SIG-M5 treated with dmso at 0.1 percent for 504 hours (cell line): ENCODE measurements around the gene PAMR1.

ENCODE experiments used
- DNase-seq: peaks from one replicate; lab custom pipeline; 2025; ENCODE audit not compliant: unreplicated experiment; lab: John Stamatoyannopoulos, UW

The PAMR1 gene

GRCh38 chr11:35407041-35407440 lies 118.4 kb downstream of the PAMR1 start:
- no peak for DNase-seq

GRCh38 chr11:35404388-35404775 lies 121.0 kb downstream of the PAMR1 start:
- peak; percentile 5 for DNase-seq

GRCh38 chr11:35403765-35404387 lies 121.5 kb downstream of the PAMR1 start:
- no peak for DNase-seq

GRCh38 chr11:35402751-35403660 lies 122.4 kb downstream of the PAMR1 start:
- DNase-seq, result no peak

GRCh38 chr11:35398881-35399280 lies 126.5 kb downstream of the PAMR1 start:
- DNase-seq, result no peak

GRCh38 chr11:35394941-35395340 lies 130.5 kb downstream of the PAMR1 start:
- DNase-seq, result no peak

GRCh38 chr11:35393098-35393497 lies 132.3 kb downstream of the PAMR1 start:
- DNase-seq, result no peak

- DNase-seq, result peak; percentile 63
Observed at GRCh38 chr11:35391922-35392688, 133.3 kb downstream of the PAMR1 start.

- peak; percentile 51 for DNase-seq
Observed at GRCh38 chr11:35390737-35391682, 134.4 kb downstream of the PAMR1 start.

GRCh38 chr11:35389897-35390465 lies 135.4 kb downstream of the PAMR1 start:
- DNase-seq, result peak; percentile 6

- DNase-seq, result no peak
Observed at GRCh38 chr11:35389112-35389511, 136.3 kb downstream of the PAMR1 start.

GRCh38 chr11:35388061-35388460 lies 137.4 kb downstream of the PAMR1 start:
- no peak for DNase-seq

- DNase-seq, result peak; percentile 37
Observed at GRCh38 chr11:35387111-35387982, 138.1 kb downstream of the PAMR1 start.

GRCh38 chr11:35383953-35384352 lies 141.5 kb downstream of the PAMR1 start:
- no peak for DNase-seq
